Endothelial cell of umbilical vein (primary cell): Measurements from ENCODE around the gene DNAL1. TPM values are rescaled to one million over a fixed set of nuclear protein-coding genes. Genes with fewer than 3 reads are reported as not detected.

Experiments used
- BruUV-seq: library from RNA; stranded (reverse); fragments of 400-500 nt; replicated peaks from 2 replicates; lab custom pipeline; 2021; lab: Mats Ljungman, UMichigan
- CTCF ChIA-PET: fragments of 300-600, 350-600 bp; sonication (Branson Sonifier 250); formaldehyde crosslinking; loops from one replicate; lab custom pipeline; 2021; ENCODE audit warnings: antibody characterized with exemption, inconsistent platforms; lab: Charles Lee
- POLR2A ChIA-PET: fragments of 300-600, 350-600 bp; sonication (Branson Sonifier 250); formaldehyde crosslinking; loops from one replicate; lab custom pipeline; 2021; ENCODE audit warnings: antibody characterized with exemption, inconsistent platforms; lab: Charles Lee
- DNase-seq: peaks from one replicate; pipeline ENCODE4 v3.0.0-alpha.2; 2011; ENCODE audit warnings: low read depth, low spot score
- FAIRE-seq: peaks from 2 replicates; lab custom pipeline; 2011; peaks lifted over from hg19 to GRCh38; lab: Jason Lieb, UNC
- H2AFZ ChIP-seq: 2 replicates; pipeline ENCODE4 v1.6.0; 2012; ENCODE audit warnings: low read depth, low read length, control low read depth, inconsistent platforms
- H3K27ac ChIP-seq: 2 replicates; pipeline ENCODE4 v1.5.1; 2011; ENCODE audit warnings: low read depth, mild to moderate bottlenecking, control low read depth, low read length, moderate library complexity; ENCODE audit not compliant: insufficient read depth
- H3K27me3 ChIP-seq, 2 experiments: 2 replicates each; pipeline versions ENCODE4 v1.6.0 to v1.6.1; 2011; ENCODE audit warnings: low read length in 2 of 2, mixed read lengths in 1 of 2; ENCODE audit not compliant: control insufficient read depth in 2 of 2, insufficient read depth in 2 of 2
- H3K36me3 ChIP-seq, 2 experiments: 2 replicates in 1 of 2; 3 replicates in 1 of 2; pipeline ENCODE4 v1.5.1; 2011; ENCODE audit warnings: low read length in 2 of 2, mild to moderate bottlenecking in 1 of 2, moderate library complexity in 1 of 2; ENCODE audit not compliant: control insufficient read depth in 2 of 2, insufficient read depth in 2 of 2; ENCODE audit errors: extremely low read depth in 1 of 2
- H3K4me1 ChIP-seq: 3 replicates; pipeline ENCODE4 v1.5.1; 2011; ENCODE audit warnings: mild to moderate bottlenecking, low read length; ENCODE audit not compliant: control insufficient read depth, insufficient read depth; ENCODE audit errors: extremely low read depth
- H3K4me2 ChIP-seq: 2 replicates; pipeline ENCODE4 v1.6.1; 2011; ENCODE audit warnings: low read length, control low read depth, mixed read lengths; ENCODE audit not compliant: insufficient read depth
- H3K4me3 ChIP-seq, 3 experiments: fragments of 200-600 bp in 1 of 3; sonication (generic), shearing (Covaris generic) in 1 of 3; replicated peaks in 1 of 3; 2 replicates each; pipeline ENCODE4 v1.5.1; 2011 to 2016; ENCODE audit warnings: control low read depth in 3 of 3, low read length in 3 of 3, mild to moderate bottlenecking in 2 of 3, inconsistent platforms in 1 of 3, low read depth in 1 of 3, moderate library complexity in 1 of 3; ENCODE audit not compliant: insufficient read depth in 1 of 3
- H3K79me2 ChIP-seq: 2 replicates; pipeline ENCODE4 v1.6.0; 2012; ENCODE audit warnings: low read length, inconsistent platforms; ENCODE audit not compliant: control insufficient read depth, insufficient read depth
- H3K9ac ChIP-seq: replicated peaks from 2 replicates; pipeline ENCODE3; 2011; ENCODE audit warnings: low read length, control low read depth; ENCODE audit not compliant: insufficient read depth; ENCODE audit errors: extremely low read depth
- H3K9me1 ChIP-seq: replicated peaks from 3 replicates; pipeline ENCODE4 v1.6.0; 2011; ENCODE audit warnings: mild to moderate bottlenecking, low read length; ENCODE audit not compliant: control insufficient read depth, insufficient read depth; ENCODE audit errors: extremely low read depth
- H3K9me3 ChIP-seq: replicated peaks from 2 replicates; pipeline ENCODE4 v1.5.1; 2012; ENCODE audit warnings: low read length, inconsistent platforms; ENCODE audit not compliant: control insufficient read depth, insufficient read depth
- H4K20me1 ChIP-seq: replicated peaks from 2 replicates; pipeline ENCODE3; 2011; ENCODE audit warnings: mild to moderate bottlenecking, low read length; ENCODE audit not compliant: control insufficient read depth, insufficient read depth; ENCODE audit errors: extremely low read depth
- EZH2 ChIP-seq: IDR thresholded peaks from 2 replicates; pipeline ENCODE4 v1.6.1; 2012; ENCODE audit warnings: borderline replicate concordance, low read depth, mild to moderate bottlenecking, moderate library complexity, low read length, inconsistent platforms; ENCODE audit not compliant: severe bottlenecking
- FOS ChIP-seq: IDR thresholded peaks from 2 replicates; pipeline ENCODE4 v1.6.1; 2011; ENCODE audit warnings: mild to moderate bottlenecking, low read length, moderate library complexity, borderline replicate concordance; ENCODE audit not compliant: insufficient read depth
- GATA2 ChIP-seq: IDR thresholded peaks from 2 replicates; pipeline ENCODE4 v1.7.0; 2011; ENCODE audit warnings: low read depth, mild to moderate bottlenecking, moderate library complexity, mixed read lengths, low read length; ENCODE audit not compliant: insufficient read length, insufficient read depth
- JUN ChIP-seq: IDR thresholded peaks from 2 replicates; pipeline ENCODE4 v1.6.1; 2011; ENCODE audit warnings: borderline replicate concordance, low read depth; ENCODE audit not compliant: insufficient read length, insufficient read depth
- MYC ChIP-seq: IDR thresholded peaks from one replicate; pipeline ENCODE4 v1.6.1; 2011; ENCODE audit warnings: mild to moderate bottlenecking, low read depth, low read length
- POLR2A ChIP-seq: IDR thresholded peaks from 2 replicates; pipeline ENCODE4 v1.6.1; 2012; ENCODE audit warnings: low read depth, mild to moderate bottlenecking, control low read depth, low read length
- POLR2AphosphoS5 ChIP-seq: IDR thresholded peaks from 2 replicates; pipeline ENCODE4 v1.6.1; 2012; ENCODE audit warnings: low read depth, mild to moderate bottlenecking, control low read depth, low read length, moderate library complexity; ENCODE audit not compliant: insufficient read depth
- dilution Hi-C: fragments of 300-500 bp; cut with MboI; formaldehyde crosslinking; loops from one replicate; pipeline ENCODE4 v1.15.0; 2019; ENCODE audit warnings: low sequenced_read_pairs; ENCODE audit not compliant: extremely low pct_ligation_motif_present
- intact Hi-C: fragments of 100-400 bp; cut with micrococcal nuclease; formaldehyde crosslinking; loops from one replicate; pipeline ENCODE4 v1.10.0; 2022
- polyA plus RNA-seq, 4 experiments: library from polyadenylated mRNA; depleted of rRNA in 3 of 4; stranded (reverse) in 3 of 4; unstranded in 1 of 4; fragments of >200 nt; gene quantifications; 2 replicates each; pipeline versions ENCODE4 v1.2.1 to v1.2.3, GENCODE V29; 2011 to 2012; ENCODE audit warnings: missing spikeins in 1 of 4
- total RNA-seq: library from RNA; stranded (reverse); gene quantifications from 2 replicates; pipeline ENCODE4 v1.2.3, GENCODE V29; 2021
- TF ChIP-seq, protein P1 (sequence below), 2 donors: IDR thresholded peaks; 1 replicate in 1 of 2; 2 replicates in 1 of 2; pipeline ENCODE4 v1.5.1; 2011; ENCODE audit warnings: low read length in 2 of 2, mild to moderate bottlenecking in 2 of 2, moderate library complexity in 2 of 2, control low read depth in 1 of 2, inconsistent platforms in 1 of 2, low read depth in 1 of 2; ENCODE audit not compliant: insufficient read depth in 1 of 2; ENCODE audit errors: extremely low read depth in 1 of 2
- TF ChIP-seq, protein P2 (sequence below): IDR thresholded peaks from 2 replicates; pipeline ENCODE4 v1.6.1; 2011; ENCODE audit not compliant: insufficient read depth, insufficient read length

The DNAL1 gene
- total and polyA plus RNA-seq, 2 donors (not counting 3 experiments of a cell fraction or from before 2014, with no cell fraction given): 2.4 to 15.3 TPM

DNA sequence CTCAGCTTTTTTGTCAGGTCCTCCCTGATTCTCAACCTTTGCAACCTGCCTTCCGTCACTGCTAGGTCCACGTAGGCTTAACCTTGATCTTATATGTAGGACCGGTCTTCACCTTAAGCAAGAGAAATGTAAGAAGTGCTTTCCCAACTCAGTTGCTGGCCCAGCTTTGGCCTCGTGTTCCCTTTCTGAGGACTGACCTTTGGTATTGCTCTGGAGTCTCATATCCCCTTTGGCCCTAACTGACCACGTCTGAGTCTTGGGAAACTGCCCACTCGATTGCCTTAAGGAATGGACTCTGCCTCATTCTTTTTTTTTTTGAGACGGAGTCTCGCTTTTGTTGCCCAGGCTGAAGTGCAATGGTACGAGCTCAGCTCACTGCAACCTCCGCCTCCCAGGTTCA lies 24.5 kb upstream of the DNAL1 start:
- no TSS peak for BruUV-seq
- POLR2A ChIA-PET: no interaction called here
- no peak for TF ChIP-seq MYC
- no peak for TF ChIP-seq GATA2
- intact Hi-C loops (no loop called here), dilution Hi-C loops (no loop called here)
- CTCF ChIA-PET: interaction anchor here (2.2 kb wide), 1 partner anchor 13 kb away, joined by 8 read pairs; no protein-coding TSS in a partner anchor
- no peak overlapping the region for H3K4me3 ChIP-seq
- no peaks in the 10 kb centered on the region for H3K9me1 ChIP-seq
- H3K9me3 ChIP-seq: no peaks in the 10 kb centered on the region
- no peaks in the 10 kb centered on the region for H4K20me1 ChIP-seq
- no peak overlapping the region for H3K9ac ChIP-seq
- FAIRE-seq (no peak), DNase-seq (no peak)
- no peak overlapping the region for H3K4me2 ChIP-seq
- H3K27ac ChIP-seq: no peak overlapping the region
- H3K27me3 ChIP-seq: peaks cover 0 to 2% of the 10 kb centered on the region in 2 experiments
- no peaks in the 10 kb centered on the region for H3K4me1 ChIP-seq
- no peak overlapping the region for H2AFZ ChIP-seq
- H3K36me3 ChIP-seq: no peaks in the 10 kb centered on the region
- no peaks in the 10 kb centered on the region for H3K79me2 ChIP-seq

DNA sequence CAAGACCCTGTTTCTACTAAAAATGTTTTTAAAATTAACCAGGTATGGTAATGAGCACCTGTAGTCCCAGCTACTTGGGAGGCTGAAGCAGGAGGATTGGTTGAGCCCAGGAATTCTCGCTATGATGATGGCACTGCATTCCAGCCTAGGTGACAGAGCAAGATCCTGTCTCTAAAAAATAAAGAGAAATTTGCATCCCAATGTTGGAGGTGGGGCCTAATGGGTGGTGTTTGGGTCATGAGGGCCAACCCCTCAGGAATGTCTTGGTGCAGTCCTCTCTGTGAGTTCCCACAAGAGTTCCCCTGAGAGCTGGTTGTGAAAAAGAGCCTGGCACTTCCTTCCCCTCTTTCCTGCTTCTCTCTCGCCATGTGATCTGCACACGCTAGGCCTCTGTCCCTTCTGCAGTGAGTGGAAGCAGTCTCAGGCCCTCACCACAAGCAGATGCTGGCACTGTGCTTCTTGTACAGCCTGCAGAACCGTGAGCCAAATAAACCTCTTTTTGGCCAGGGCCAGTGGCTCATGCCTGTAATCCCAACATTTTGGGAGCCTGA lies 21.2 kb upstream of the DNAL1 start:
- Histone ChIP-seq H3K4me1 (no peaks in the 10 kb centered on the region), H3K9ac (no peak overlapping the region), H2AFZ (no peak overlapping the region), H3K9me1 (no peaks in the 10 kb centered on the region), H3K27me3 (peaks cover 0 to 2% of the 10 kb centered on the region in 2 experiments), H3K27ac (no peak overlapping the region), H3K4me3 (no peak overlapping the region), H3K4me2 (no peak overlapping the region), H4K20me1 (no peaks in the 10 kb centered on the region), H3K36me3 (no peaks in the 10 kb centered on the region), H3K9me3 (no peaks in the 10 kb centered on the region), H3K79me2 (no peaks in the 10 kb centered on the region)
- dilution Hi-C loops: no loop called here
- no TSS peak for BruUV-seq
- ChIA-PET POLR2A (no interaction called here), CTCF (no interaction called here)
- TF ChIP-seq POLR2A (no peak), GATA2 (no peak), FOS (no peak), POLR2AphosphoS5 (no peak), EZH2 (no peak), MYC (no peak), JUN (no peak)
- TF ChIP-seq, protein P1, sequence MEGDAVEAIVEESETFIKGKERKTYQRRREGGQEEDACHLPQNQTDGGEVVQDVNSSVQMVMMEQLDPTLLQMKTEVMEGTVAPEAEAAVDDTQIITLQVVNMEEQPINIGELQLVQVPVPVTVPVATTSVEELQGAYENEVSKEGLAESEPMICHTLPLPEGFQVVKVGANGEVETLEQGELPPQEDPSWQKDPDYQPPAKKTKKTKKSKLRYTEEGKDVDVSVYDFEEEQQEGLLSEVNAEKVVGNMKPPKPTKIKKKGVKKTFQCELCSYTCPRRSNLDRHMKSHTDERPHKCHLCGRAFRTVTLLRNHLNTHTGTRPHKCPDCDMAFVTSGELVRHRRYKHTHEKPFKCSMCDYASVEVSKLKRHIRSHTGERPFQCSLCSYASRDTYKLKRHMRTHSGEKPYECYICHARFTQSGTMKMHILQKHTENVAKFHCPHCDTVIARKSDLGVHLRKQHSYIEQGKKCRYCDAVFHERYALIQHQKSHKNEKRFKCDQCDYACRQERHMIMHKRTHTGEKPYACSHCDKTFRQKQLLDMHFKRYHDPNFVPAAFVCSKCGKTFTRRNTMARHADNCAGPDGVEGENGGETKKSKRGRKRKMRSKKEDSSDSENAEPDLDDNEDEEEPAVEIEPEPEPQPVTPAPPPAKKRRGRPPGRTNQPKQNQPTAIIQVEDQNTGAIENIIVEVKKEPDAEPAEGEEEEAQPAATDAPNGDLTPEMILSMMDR (IDR thresholded peaks at IDR 0.05; ENCODE audit: extremely low read depth in 1 of 2, insufficient read depth in 1 of 2, low read depth in 1 of 2, low read length in 2 of 2): no peak
- TF ChIP-seq, protein P2, sequence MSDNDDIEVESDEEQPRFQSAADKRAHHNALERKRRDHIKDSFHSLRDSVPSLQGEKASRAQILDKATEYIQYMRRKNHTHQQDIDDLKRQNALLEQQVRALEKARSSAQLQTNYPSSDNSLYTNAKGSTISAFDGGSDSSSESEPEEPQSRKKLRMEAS: no peak
- DNase-seq (no peak), FAIRE-seq (no peak)
- intact Hi-C loops: no loop called here
